Gastroesophageal sphincter (tissue), 4 donors: ENCODE data around the gene ITGA7. TPM values are rescaled to one million over a fixed set of nuclear protein-coding genes. Genes with fewer than 3 reads are reported as not detected.
A peak's percentile ranks its signal among the peaks of the same experiment; 100 is the strongest.

Experiments
- ATAC-seq: fragments of 150-250 bp; one replicate; pipeline ENCODE4 v1.9.1; 2016; ENCODE audit warnings: mild to moderate bottlenecking, moderate library complexity
- H3K27ac ChIP-seq, 4 donors: fragments of 200-600 bp; sonication (generic) in 3 of 4; 1 replicate in 3 of 4; 2 replicates in 1 of 4; pipeline ENCODE4 v1.5.1; 2016 to 2019
- H3K27me3 ChIP-seq: fragments of 200-600 bp; sonication (generic); one replicate; pipeline ENCODE4 v1.5.1; 2019
- H3K36me3 ChIP-seq, 2 donors: fragments of 200-600 bp; sonication (generic); one replicate each; pipeline ENCODE4 v1.5.1; 2019; ENCODE audit warnings: control low read depth in 1 of 2
- H3K4me1 ChIP-seq, 3 donors: fragments of 200-600 bp; sonication (generic); 1 replicate in 2 of 3; 2 replicates in 1 of 3; pipeline ENCODE4 v1.5.1; 2016 to 2019; ENCODE audit warnings: control low read depth in 2 of 3
- H3K4me3 ChIP-seq, 2 donors: fragments of 200-600 bp; sonication (generic); one replicate each; pipeline ENCODE4 v1.5.1; 2019; ENCODE audit warnings: mild to moderate bottlenecking in 1 of 2, moderate library complexity in 1 of 2
- H3K9me3 ChIP-seq, 3 donors: fragments of 200-600 bp; sonication (generic); one replicate each; pipeline ENCODE4 v1.5.1; 2017 to 2019; ENCODE audit warnings: control low read depth in 2 of 3
- CTCF ChIP-seq, 4 experiments: fragments of 200-600 bp in 2 of 4; fragments of 450-650 bp in 2 of 4; sonication (generic) in 1 of 4; IDR thresholded peaks; one replicate each; pipeline ENCODE4 v1.5.1; 2017 to 2019; ENCODE audit warnings: antibody characterized with exemption in 4 of 4, mild to moderate bottlenecking in 2 of 4, moderate library complexity in 2 of 4
- EP300 ChIP-seq: sonication (generic); formaldehyde crosslinking; IDR thresholded peaks from one replicate; pipeline ENCODE4 v1.6.1; 2017; ENCODE audit warnings: antibody characterized with exemption, mild to moderate bottlenecking
- POLR2A ChIP-seq, 2 donors: fragments of 450-650 bp; IDR thresholded peaks; one replicate each; pipeline ENCODE4 v1.6.1; 2017; ENCODE audit warnings: antibody characterized with exemption in 2 of 2, mild to moderate bottlenecking in 2 of 2, moderate library complexity in 1 of 2
- POLR2AphosphoS5 ChIP-seq: sonication (generic); formaldehyde crosslinking; IDR thresholded peaks from one replicate; pipeline ENCODE4 v1.6.1; 2017; ENCODE audit warnings: antibody characterized with exemption
- WGBS, 2 donors: methylation state at CpG; one replicate each; pipeline ENCODE4 v1.1.5; 2018; ENCODE audit warnings: low coverage in 1 of 2; 5-methylcytosine and 5-hydroxymethylcytosine counted together
- total RNA-seq, 4 donors: library from RNA; depleted of rRNA; stranded (reverse); fragments of >200 nt; gene quantifications; one replicate each; pipeline ENCODE4 v1.1.0, GENCODE V29; 2016

The ITGA7 gene
- total RNA-seq, 4 donors from 2014 or later = 143 to 260 (median 182) TPM

GRCh38 chr12:55728186-55728938, 20.7 kb upstream of the ITGA7 start:
- peaks cover 6 to 77% (median 42%) of the 10 kb centered on the region in 3 donors for H3K4me1 ChIP-seq
- H3K4me3 ChIP-seq = peak overlapping the region; percentile 76 to 78
- WGBS, 2 donors = 0% methylated on average over 3 to 6 of the region's 61 CpGs
- H3K27me3 ChIP-seq = no peaks in the 10 kb centered on the region
- no peaks in the 10 kb centered on the region for H3K9me3 ChIP-seq
- peaks cover 0 to 36% of the 10 kb centered on the region in 2 donors for H3K36me3 ChIP-seq
- TF ChIP-seq CTCF (IDR thresholded peaks at IDR 0.05) = peak in 1 of 4 experiments; percentile 8
- no peak for TF ChIP-seq POLR2A (IDR thresholded peaks at IDR 0.05)
- peak overlapping the region; percentile 90 to 98 (median 97) for H3K27ac ChIP-seq
- ATAC-seq = peak; percentile 37

GRCh38 chr12:55727643-55728185, 20.0 kb upstream of the ITGA7 start:
- WGBS, 2 donors = 0 to 9% methylated on average over 3 to 4 of the region's 9 CpGs
- no peaks in the 10 kb centered on the region for H3K27me3 ChIP-seq
- peak overlapping the region; percentile 90 to 98 (median 97) for H3K27ac ChIP-seq
- ATAC-seq = no peak
- H3K4me1 ChIP-seq = peaks cover 6 to 84% (median 44%) of the 10 kb centered on the region in 3 donors
- H3K36me3 ChIP-seq = peaks cover 0 to 36% of the 10 kb centered on the region in 2 donors
- no peaks in the 10 kb centered on the region for H3K9me3 ChIP-seq
- peak overlapping the region; percentile 76 to 78 for H3K4me3 ChIP-seq
- TF ChIP-seq POLR2AphosphoS5 (no peak), POLR2A (IDR thresholded peaks at IDR 0.05) (no peak), EP300 (no peak), CTCF (IDR thresholded peaks at IDR 0.05) (no peak)

DNA sequence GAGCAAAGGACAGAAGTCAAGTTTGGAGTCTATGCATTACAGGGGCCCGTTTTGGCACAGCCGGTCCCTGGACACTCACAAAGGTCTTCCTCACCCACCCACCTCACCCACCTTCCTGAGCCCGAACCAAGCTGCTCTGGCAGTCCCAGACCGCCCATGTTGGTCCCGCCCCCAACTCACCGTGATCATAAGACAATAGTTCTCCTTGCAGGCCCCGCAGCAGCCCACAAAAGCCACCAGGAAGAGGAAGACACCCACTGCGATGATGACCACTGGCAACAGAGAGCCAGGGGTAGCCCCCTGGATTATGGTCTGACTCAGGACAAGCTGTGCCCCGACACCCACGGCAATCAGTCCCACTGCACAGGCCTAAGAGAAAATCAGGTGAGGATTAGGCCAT, 19.3 kb upstream of the ITGA7 start:
- TF ChIP-seq POLR2A (IDR thresholded peaks at IDR 0.05) (no peak), POLR2AphosphoS5 (no peak), CTCF (IDR thresholded peaks at IDR 0.05) (no peak), EP300 (no peak)
- no peak for ATAC-seq
- WGBS, 2 donors = 46 to 60% methylated on average over 1 to 2 of the region's 10 CpGs
- H3K36me3 ChIP-seq = peaks cover 0 to 36% of the 10 kb centered on the region in 2 donors
- no peaks in the 10 kb centered on the region for H3K27me3 ChIP-seq
- peak overlapping the region; percentile 90 to 98 (median 97) for H3K27ac ChIP-seq
- H3K4me1 ChIP-seq = peaks cover 6 to 85% (median 44%) of the 10 kb centered on the region in 3 donors
- peak overlapping the region; percentile 76 to 78 for H3K4me3 ChIP-seq
- no peaks in the 10 kb centered on the region for H3K9me3 ChIP-seq

- no peak for ATAC-seq
- Histone ChIP-seq H3K36me3 (peaks cover 0 to 36% of the 10 kb centered on the region in 2 donors), H3K9me3 (no peaks in the 10 kb centered on the region), H3K4me3 (no peak overlapping the region), H3K27me3 (no peaks in the 10 kb centered on the region), H3K4me1 (peaks cover 6 to 85% (median 53%) of the 10 kb centered on the region in 3 donors), H3K27ac (peak overlapping the region in 3 of 4 donors; percentile 73 to 98 (median 96))
- 0 to 43% methylated on average over 1 to 3 of the region's 3 CpGs for WGBS, 2 donors
- TF ChIP-seq CTCF (IDR thresholded peaks at IDR 0.05) (no peak), POLR2AphosphoS5 (no peak), EP300 (no peak), POLR2A (IDR thresholded peaks at IDR 0.05) (no peak)
Measured at GRCh38 chr12:55725556-55725955, 17.9 kb upstream of the ITGA7 start.

DNA sequence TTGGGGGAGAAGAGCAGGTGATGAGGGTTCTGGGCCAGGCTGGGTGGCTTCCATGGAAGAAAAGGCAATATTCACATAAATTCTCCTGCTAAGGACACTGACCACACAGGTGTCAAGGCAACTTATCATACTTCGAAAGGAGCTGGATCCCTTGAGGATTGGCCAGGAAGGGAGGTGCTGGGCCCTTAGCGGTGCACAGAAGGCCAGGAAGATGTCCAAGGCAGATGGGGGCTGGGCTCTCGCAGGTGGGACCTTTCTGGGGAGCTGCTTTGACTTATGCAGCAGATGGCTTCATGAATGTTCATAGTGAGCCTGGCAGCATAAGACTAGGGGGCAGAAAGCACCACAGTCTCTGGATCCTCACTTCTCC, 17.2 kb upstream of the ITGA7 start:
- no peaks in the 10 kb centered on the region for H3K9me3 ChIP-seq
- H3K4me1 ChIP-seq = peaks cover 6 to 85% (median 55%) of the 10 kb centered on the region in 3 donors
- peak overlapping the region in 3 of 4 donors; percentile 73 to 98 (median 96) for H3K27ac ChIP-seq
- H3K4me3 ChIP-seq = no peak overlapping the region
- TF ChIP-seq CTCF (IDR thresholded peaks at IDR 0.05) (no peak), POLR2A (IDR thresholded peaks at IDR 0.05) (no peak), EP300 (no peak), POLR2AphosphoS5 (no peak)
- no peaks in the 10 kb centered on the region for H3K27me3 ChIP-seq
- ATAC-seq = no peak
- 16% methylated on average over 2 of the region's 3 CpGs; no CpG with 5 or more reads in 1 of the 2 donors for WGBS, 2 donors
- peaks cover 0 to 36% of the 10 kb centered on the region in 2 donors for H3K36me3 ChIP-seq
